ENCODE measurements around the gene SLC13A2. TPM values are rescaled to one million over a fixed set of nuclear protein-coding genes. Genes with fewer than 3 reads are reported as not detected.

The SLC13A2 gene
- total and polyA plus RNA-seq, 2 of the 4 experiments (the other 2 are of a cell fraction): not detected

DNA sequence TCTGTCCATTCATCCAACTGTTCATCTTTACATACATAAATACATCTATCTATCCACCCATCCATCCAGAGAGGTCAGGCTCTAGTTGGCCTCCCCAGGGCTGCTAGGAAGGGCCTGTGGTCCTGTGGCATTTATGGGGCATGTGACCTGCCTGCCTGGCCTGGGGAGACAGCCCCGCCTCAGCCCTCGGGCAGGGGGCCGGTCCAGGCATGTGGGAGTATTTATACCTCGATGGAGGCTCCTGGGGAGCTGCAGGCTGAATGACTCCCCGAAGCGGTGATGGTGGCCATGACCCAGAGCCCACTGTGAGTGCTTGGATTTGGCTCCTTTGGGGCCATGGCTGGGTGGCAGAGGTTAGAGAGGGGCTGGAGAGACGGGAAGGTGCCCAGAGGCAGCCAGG is 40.0 kb downstream of the SLC13A2 start:
- CTCF ChIA-PET: no interaction called here
- TF ChIP-seq CEBPB (IDR thresholded peaks at IDR 0.05; ENCODE audit: low read depth, low read length) (no peak), FOS (IDR thresholded peaks at IDR 0.05; ENCODE audit: low read depth, low read length) (no peak), BHLHE40 (IDR thresholded peaks at IDR 0.05; ENCODE audit: low read depth, low read length) (no peak), NFE2L2 (IDR thresholded peaks at IDR 0.05; ENCODE audit: low read depth, low read length) (no peak), POLR2A (IDR thresholded peaks at IDR 0.05; ENCODE audit: low read depth, low read length) (no peak), CHD1 (IDR thresholded peaks at IDR 0.05; ENCODE audit: low read depth, low read length) (no peak), MAFK (IDR thresholded peaks at IDR 0.05; ENCODE audit: low read depth, low read length) (no peak), RAD21 (IDR thresholded peaks at IDR 0.05; ENCODE audit: low read length) (no peak), RCOR1 (IDR thresholded peaks at IDR 0.05; ENCODE audit: insufficient replicate concordance, low read length) (no peak), MXI1 (IDR thresholded peaks at IDR 0.05; ENCODE audit: borderline replicate concordance, low read depth, low read length) (no peak), RFX5 (IDR thresholded peaks at IDR 0.05; ENCODE audit: low read depth, low read length) (no peak), MAZ (IDR thresholded peaks at IDR 0.05; ENCODE audit: borderline replicate concordance, low read depth, low read length) (no peak), SMC3 (IDR thresholded peaks at IDR 0.05; ENCODE audit: low read depth, low read length) (no peak)
- TF ChIP-seq, protein P1, sequence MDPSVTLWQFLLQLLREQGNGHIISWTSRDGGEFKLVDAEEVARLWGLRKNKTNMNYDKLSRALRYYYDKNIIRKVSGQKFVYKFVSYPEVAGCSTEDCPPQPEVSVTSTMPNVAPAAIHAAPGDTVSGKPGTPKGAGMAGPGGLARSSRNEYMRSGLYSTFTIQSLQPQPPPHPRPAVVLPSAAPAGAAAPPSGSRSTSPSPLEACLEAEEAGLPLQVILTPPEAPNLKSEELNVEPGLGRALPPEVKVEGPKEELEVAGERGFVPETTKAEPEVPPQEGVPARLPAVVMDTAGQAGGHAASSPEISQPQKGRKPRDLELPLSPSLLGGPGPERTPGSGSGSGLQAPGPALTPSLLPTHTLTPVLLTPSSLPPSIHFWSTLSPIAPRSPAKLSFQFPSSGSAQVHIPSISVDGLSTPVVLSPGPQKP (IDR thresholded peaks at IDR 0.05; ENCODE audit: borderline replicate concordance, low read depth, low read length): no peak
- TF ChIP-seq, protein P2, sequence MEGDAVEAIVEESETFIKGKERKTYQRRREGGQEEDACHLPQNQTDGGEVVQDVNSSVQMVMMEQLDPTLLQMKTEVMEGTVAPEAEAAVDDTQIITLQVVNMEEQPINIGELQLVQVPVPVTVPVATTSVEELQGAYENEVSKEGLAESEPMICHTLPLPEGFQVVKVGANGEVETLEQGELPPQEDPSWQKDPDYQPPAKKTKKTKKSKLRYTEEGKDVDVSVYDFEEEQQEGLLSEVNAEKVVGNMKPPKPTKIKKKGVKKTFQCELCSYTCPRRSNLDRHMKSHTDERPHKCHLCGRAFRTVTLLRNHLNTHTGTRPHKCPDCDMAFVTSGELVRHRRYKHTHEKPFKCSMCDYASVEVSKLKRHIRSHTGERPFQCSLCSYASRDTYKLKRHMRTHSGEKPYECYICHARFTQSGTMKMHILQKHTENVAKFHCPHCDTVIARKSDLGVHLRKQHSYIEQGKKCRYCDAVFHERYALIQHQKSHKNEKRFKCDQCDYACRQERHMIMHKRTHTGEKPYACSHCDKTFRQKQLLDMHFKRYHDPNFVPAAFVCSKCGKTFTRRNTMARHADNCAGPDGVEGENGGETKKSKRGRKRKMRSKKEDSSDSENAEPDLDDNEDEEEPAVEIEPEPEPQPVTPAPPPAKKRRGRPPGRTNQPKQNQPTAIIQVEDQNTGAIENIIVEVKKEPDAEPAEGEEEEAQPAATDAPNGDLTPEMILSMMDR (conservative IDR thresholded peaks at IDR 0.05; ENCODE audit: low read depth, low read length): no peak
- TF ChIP-seq, protein P3, sequence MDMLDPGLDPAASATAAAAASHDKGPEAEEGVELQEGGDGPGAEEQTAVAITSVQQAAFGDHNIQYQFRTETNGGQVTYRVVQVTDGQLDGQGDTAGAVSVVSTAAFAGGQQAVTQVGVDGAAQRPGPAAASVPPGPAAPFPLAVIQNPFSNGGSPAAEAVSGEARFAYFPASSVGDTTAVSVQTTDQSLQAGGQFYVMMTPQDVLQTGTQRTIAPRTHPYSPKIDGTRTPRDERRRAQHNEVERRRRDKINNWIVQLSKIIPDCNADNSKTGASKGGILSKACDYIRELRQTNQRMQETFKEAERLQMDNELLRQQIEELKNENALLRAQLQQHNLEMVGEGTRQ (IDR thresholded peaks at IDR 0.05; ENCODE audit: low read depth, low read length): no peak
- Histone ChIP-seq H3K4me3 (ENCODE audit: insufficient read depth, low read depth, low read length) (no peak overlapping the region), H2BK15ac (ENCODE audit: low read depth, low read length) (no peak overlapping the region), H3K4ac (ENCODE audit: low read depth, low read length) (no peak overlapping the region), H3K56ac (ENCODE audit: extremely low read depth, insufficient read depth, low read length) (no peak overlapping the region), H3K9me1 (ENCODE audit: insufficient read depth, low read length) (0 out of 2 replicates have a peak, but pooled peaks cover 5% of the 10 kb centered on the region), H2BK20ac (ENCODE audit: low read depth, low read length) (no peak overlapping the region), H3K9ac (ENCODE audit: low read depth, low read length) (no peak overlapping the region), H3K27me3 (ENCODE audit: control insufficient read depth, insufficient read depth, low read length) (peaks cover 64% of the 10 kb centered on the region), H2BK120ac (ENCODE audit: low read depth, low read length) (no peak overlapping the region), H4K20me1 (ENCODE audit: insufficient read depth, low read length) (no peaks in the 10 kb centered on the region; the same call in 1 of the 2 replicates), H2BK5ac (ENCODE audit: low read depth, low read length, poor library complexity, severe bottlenecking) (no peak overlapping the region), H2AK9ac (replicated peaks; ENCODE audit: low read depth, low read length, poor library complexity) (no peak overlapping the region), H3K27ac (ENCODE audit: insufficient read depth, low read length) (no peak overlapping the region), H3K36me3 (ENCODE audit: control insufficient read depth, insufficient read depth, low read length) (no peaks in the 10 kb centered on the region), H2AFZ (replicated peaks; ENCODE audit: low read length, poor library complexity) (no peak overlapping the region), H3K23ac (ENCODE audit: low read depth, low read length) (no peak overlapping the region), H3K79me1 (ENCODE audit: low read depth in 1 of 2, low read length in 2 of 2) (no peaks in the 10 kb centered on the region), H3K4me2 (ENCODE audit: low read depth, low read length) (no peak overlapping the region), H2AK5ac (ENCODE audit: low read depth, low read length) (no peak overlapping the region), H4K8ac (ENCODE audit: low read depth in 2 of 2, low read length in 2 of 2) (no peak overlapping the region), H4K91ac (ENCODE audit: insufficient read depth, low read depth, low read length) (no peak overlapping the region), H3K18ac (ENCODE audit: low read depth, low read length) (no peak overlapping the region), H3K9me3 (ENCODE audit: control insufficient read depth, insufficient read depth, low read length) (no peaks in the 10 kb centered on the region), H3K4me1 (ENCODE audit: control insufficient read depth, insufficient read depth, low read length) (no peaks in the 10 kb centered on the region), H4K5ac (ENCODE audit: low read depth, low read length) (no peak overlapping the region), H3K14ac (replicated peaks; ENCODE audit: low read depth, low read length) (no peak overlapping the region)
- WGBS, 2 experiments (ENCODE audit: extremely low coverage in 2 of 2, insufficient read length in 1 of 2): 64% methylated on average over 5 of the region's 7 CpGs; no CpG with 5 or more reads in 1 of the 2 experiments
- in situ Hi-C loops (cut with MboI; ENCODE audit: low sequenced_read_pairs) (no loop called here), intact Hi-C loops (cut with micrococcal nuclease) (no loop called here), dilution Hi-C loops (cut with HindIII; ENCODE audit: low sequenced_read_pairs, unreplicated experiment) (no loop called here)
- BruUV-seq (replicated peaks): no TSS peak
- POLR2A ChIA-PET (ENCODE audit: unreplicated experiment): no interaction called here
- no peak for DNase-seq
- ATAC-seq (ENCODE audit: low read depth): no peak
